Measurements from ENCODE around the gene ALKBH2. TPM values are rescaled to one million over a fixed set of nuclear protein-coding genes. Genes with fewer than 3 reads are reported as not detected.

The ALKBH2 gene
- total RNA-seq, 4 donors from 2014 or later: 8.7 to 22.5 (median 18.2) TPM

- TF ChIP-seq, protein P1, sequence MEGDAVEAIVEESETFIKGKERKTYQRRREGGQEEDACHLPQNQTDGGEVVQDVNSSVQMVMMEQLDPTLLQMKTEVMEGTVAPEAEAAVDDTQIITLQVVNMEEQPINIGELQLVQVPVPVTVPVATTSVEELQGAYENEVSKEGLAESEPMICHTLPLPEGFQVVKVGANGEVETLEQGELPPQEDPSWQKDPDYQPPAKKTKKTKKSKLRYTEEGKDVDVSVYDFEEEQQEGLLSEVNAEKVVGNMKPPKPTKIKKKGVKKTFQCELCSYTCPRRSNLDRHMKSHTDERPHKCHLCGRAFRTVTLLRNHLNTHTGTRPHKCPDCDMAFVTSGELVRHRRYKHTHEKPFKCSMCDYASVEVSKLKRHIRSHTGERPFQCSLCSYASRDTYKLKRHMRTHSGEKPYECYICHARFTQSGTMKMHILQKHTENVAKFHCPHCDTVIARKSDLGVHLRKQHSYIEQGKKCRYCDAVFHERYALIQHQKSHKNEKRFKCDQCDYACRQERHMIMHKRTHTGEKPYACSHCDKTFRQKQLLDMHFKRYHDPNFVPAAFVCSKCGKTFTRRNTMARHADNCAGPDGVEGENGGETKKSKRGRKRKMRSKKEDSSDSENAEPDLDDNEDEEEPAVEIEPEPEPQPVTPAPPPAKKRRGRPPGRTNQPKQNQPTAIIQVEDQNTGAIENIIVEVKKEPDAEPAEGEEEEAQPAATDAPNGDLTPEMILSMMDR (IDR thresholded peaks at IDR 0.05 in 4 of 5, conservative IDR thresholded peaks at IDR 0.05 in 1 of 5): no peak
- no peak for TF ChIP-seq POLR2A (IDR thresholded peaks at IDR 0.05)
- Histone ChIP-seq H3K27ac (peak overlapping the region; percentile 93 to 99 (median 97)), H3K36me3 (peaks cover 0 to 10% of the 10 kb centered on the region in 2 donors), H3K4me1 (peaks cover 54 to 68% of the 10 kb centered on the region in 2 donors), H3K27me3 (no peaks in the 10 kb centered on the region), H3K4me3 (peak overlapping the region; percentile 18 to 78 (median 67)), H3K9me3 (no peaks in the 10 kb centered on the region)
- intact Hi-C loops (cut with DNase I; ENCODE audit: low total_unique reads) (no loop called here), in situ Hi-C loops (cut with MboI; ENCODE audit: low sequenced_read_pairs in 4 of 4) (loop anchor here in 1 of 4 donors (25.0 kb wide), 1 partner anchor 434 kb away; no protein-coding TSS in a partner anchor)
- ATAC-seq (no peak), DNase-seq (no peak)
Observed at GRCh38 chr12:109121346-109121880, 28.1 kb upstream of the ALKBH2 start.

DNA sequence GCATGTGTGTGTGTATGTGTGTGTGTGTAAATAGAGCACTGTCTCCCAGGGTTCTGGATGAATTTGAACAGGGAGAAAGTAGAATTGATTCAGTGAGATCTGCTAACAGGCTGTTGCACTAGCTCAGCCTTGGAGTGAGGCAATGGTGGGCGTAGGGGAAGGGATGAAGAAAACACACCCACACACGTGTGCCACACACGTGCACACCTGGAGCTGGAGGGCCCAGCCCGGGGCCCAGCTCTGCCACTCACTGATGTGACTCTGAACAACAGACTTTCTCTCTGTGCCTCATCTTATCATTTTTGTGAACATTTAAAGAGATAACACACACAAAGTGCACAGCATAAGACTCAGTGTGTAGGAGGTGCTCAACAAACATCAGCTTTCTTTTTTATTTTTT, 27.3 kb upstream of the ALKBH2 start:
- Histone ChIP-seq H3K4me1 (peaks cover 47 to 68% of the 10 kb centered on the region in 2 donors), H3K9me3 (no peaks in the 10 kb centered on the region), H3K4me3 (peak overlapping the region; percentile 67 to 78 (median 72)), H3K27me3 (no peaks in the 10 kb centered on the region), H3K27ac (peak overlapping the region; percentile 93 to 99 (median 97)), H3K36me3 (peaks cover 0 to 10% of the 10 kb centered on the region in 2 donors)
- ATAC-seq (no peak), DNase-seq (no peak)
- intact Hi-C loops (cut with DNase I; ENCODE audit: low total_unique reads): no loop called here
- TF ChIP-seq, protein P1 (IDR thresholded peaks at IDR 0.05 in 4 of 5, conservative IDR thresholded peaks at IDR 0.05 in 1 of 5): no peak
- no peak for TF ChIP-seq POLR2A (IDR thresholded peaks at IDR 0.05)
- in situ Hi-C loops (cut with MboI; ENCODE audit: low sequenced_read_pairs in 4 of 4): loop anchor here in 1 of 4 donors (25.0 kb wide), 1 partner anchor 433 kb away; no protein-coding TSS in a partner anchor

- TF ChIP-seq, protein P1 (IDR thresholded peaks at IDR 0.05 in 4 of 5, conservative IDR thresholded peaks at IDR 0.05 in 1 of 5): no peak
- no peak for TF ChIP-seq POLR2A (IDR thresholded peaks at IDR 0.05)
- intact Hi-C loops (cut with DNase I; ENCODE audit: low total_unique reads) (no loop called here), in situ Hi-C loops (cut with MboI; ENCODE audit: low sequenced_read_pairs in 4 of 4) (loop anchor here in 1 of 4 donors (25.0 kb wide), 1 partner anchor 433 kb away; no protein-coding TSS in a partner anchor)
- peak overlapping the region; percentile 93 to 99 (median 97) for H3K27ac ChIP-seq
- peak overlapping the region; percentile 67 to 78 (median 72) for H3K4me3 ChIP-seq
- ATAC-seq: no peak
- peaks cover 0 to 10% of the 10 kb centered on the region in 2 donors for H3K36me3 ChIP-seq
- DNase-seq: no peak
- H3K9me3 ChIP-seq: no peaks in the 10 kb centered on the region
- no peaks in the 10 kb centered on the region for H3K27me3 ChIP-seq
- H3K4me1 ChIP-seq: peaks cover 47 to 68% of the 10 kb centered on the region in 2 donors
Observed at GRCh38 chr12:109120095-109120494, 26.8 kb upstream of the ALKBH2 start.

GRCh38 chr12:109116611-109116949, 23.3 kb upstream of the ALKBH2 start:
- Histone ChIP-seq H3K4me3 (peak overlapping the region; percentile 67 to 78 (median 72)), H3K36me3 (peaks cover 0 to 10% of the 10 kb centered on the region in 2 donors), H3K4me1 (peaks cover 41 to 78% of the 10 kb centered on the region in 2 donors), H3K27ac (peak overlapping the region; percentile 93 to 99 (median 97)), H3K27me3 (no peaks in the 10 kb centered on the region), H3K9me3 (no peaks in the 10 kb centered on the region)
- no peak for ATAC-seq
- peak; percentile 20 to 34 for TF ChIP-seq POLR2A (IDR thresholded peaks at IDR 0.05)
- TF ChIP-seq, protein P1 (IDR thresholded peaks at IDR 0.05 in 4 of 5, conservative IDR thresholded peaks at IDR 0.05 in 1 of 5): no peak
- no peak for DNase-seq
- in situ Hi-C loops (cut with MboI; ENCODE audit: low sequenced_read_pairs in 4 of 4) (loop anchor here in 1 of 4 donors (25.0 kb wide), 1 partner anchor 429 kb away; no protein-coding TSS in a partner anchor), intact Hi-C loops (cut with DNase I; ENCODE audit: low total_unique reads) (loop anchor here (1.0 to 10.0 kb wide), 4 partner anchors 15 to 424 kb away; no protein-coding TSS in a partner anchor)

Data from gastrocnemius medialis (tissue), 4 donors.